ENCODE data around the gene NXPE2.

The NXPE2 gene

GRCh38 chr11:114746013-114746412 lies 67.7 kb downstream of the NXPE2 start:
- no peak for DNase-seq

Data from stimulated activated CD4-positive, alpha-beta T cell treated with anti-CD3 and anti-CD28 coated beads, Interleukin-4, amount 100 ng/mL, for 1 hour (primary cell).